H1 (cell line): ENCODE results near the gene BACE2. TPM values are rescaled to one million over a fixed set of nuclear protein-coding genes. Genes with fewer than 3 reads are reported as not detected.

Source experiments
- CTCF ChIA-PET: fragments of 300-600 bp; sonication (Branson Sonifier 250); formaldehyde crosslinking; loops from one replicate; lab custom pipeline; 2021; ENCODE audit not compliant: partially characterized antibody; lab: Charles Lee
- POLR2A ChIA-PET: fragments of 300-600 bp; sonication (Branson Sonifier 250); formaldehyde crosslinking; loops from one replicate; lab custom pipeline; 2021; ENCODE audit warnings: inconsistent platforms; ENCODE audit not compliant: partially characterized antibody; lab: Charles Lee
- DNase-seq, 2 experiments: peaks; one replicate each; pipeline versions ENCODE4 v3.0.0 to v3.0.0-alpha.2; 2010 to 2022; ENCODE audit warnings: low spot score in 2 of 2, low read depth in 1 of 2, mixed read lengths in 1 of 2
- FAIRE-seq: peaks from 2 replicates; lab custom pipeline; 2011; peaks lifted over from hg19 to GRCh38; lab: Jason Lieb, UNC
- H2AFZ ChIP-seq: 2 replicates; pipeline ENCODE4 v1.8.1; 2012; ENCODE audit warnings: low read length, inconsistent platforms
- H2AK5ac ChIP-seq: 2 replicates; pipeline ENCODE4 v1.6.1; 2013; ENCODE audit warnings: low read depth, low read length
- H2BK120ac ChIP-seq: replicated peaks from 2 replicates; pipeline ENCODE3; 2013; ENCODE audit warnings: low read depth, low read length, inconsistent platforms
- H2BK12ac ChIP-seq: 2 replicates; pipeline ENCODE4 v1.6.1; 2013; ENCODE audit warnings: low read depth, low read length
- H2BK15ac ChIP-seq: 2 replicates; pipeline ENCODE4 v1.6.1; 2013; ENCODE audit warnings: low read length
- H2BK20ac ChIP-seq: 2 replicates; pipeline ENCODE4 v1.6.1; 2013; ENCODE audit warnings: low read length
- H2BK5ac ChIP-seq: 2 replicates; pipeline ENCODE4 v1.6.1; 2013; ENCODE audit warnings: low read depth, low read length
- H3K14ac ChIP-seq: 2 replicates; pipeline ENCODE4 v1.6.1; 2013; ENCODE audit warnings: inconsistent platforms; ENCODE audit not compliant: insufficient read length
- H3K18ac ChIP-seq: 2 replicates; pipeline ENCODE4 v1.6.1; 2013; ENCODE audit warnings: low read length; ENCODE audit errors: extremely low read depth
- H3K23ac ChIP-seq: 2 replicates; pipeline ENCODE4 v1.6.1; 2013; ENCODE audit warnings: inconsistent platforms; ENCODE audit not compliant: insufficient read length
- H3K23me2 ChIP-seq: 2 replicates; pipeline ENCODE4 v1.6.1; 2013; ENCODE audit warnings: low read depth, low read length
- H3K27ac ChIP-seq: 2 replicates; pipeline ENCODE4 v1.6.1; 2011; ENCODE audit warnings: low read depth, low read length, inconsistent platforms
- H3K27me3 ChIP-seq, 4 experiments: replicated peaks in 1 of 4; 1 replicate in 1 of 4; 2 replicates in 3 of 4; pipeline versions ENCODE4 v1.6.1 to v1.8.1; 2011 to 2013; ENCODE audit warnings: low read length in 3 of 4, mild to moderate bottlenecking in 3 of 4, inconsistent platforms in 2 of 4, mixed read lengths in 2 of 4, moderate library complexity in 1 of 4; ENCODE audit not compliant: control insufficient read depth in 3 of 4, insufficient read depth in 3 of 4; ENCODE audit errors: extremely low read depth in 1 of 4
- H3K36me3 ChIP-seq, 4 experiments: 2 replicates each; pipeline versions ENCODE4 v1.6.1 to v1.8.1; 2011 to 2013; ENCODE audit warnings: mild to moderate bottlenecking in 4 of 4, low read length in 3 of 4, moderate library complexity in 2 of 4, control low read depth in 1 of 4, inconsistent platforms in 1 of 4; ENCODE audit not compliant: insufficient read depth in 4 of 4, control insufficient read depth in 2 of 4
- H3K4ac ChIP-seq: replicated peaks from 2 replicates; pipeline ENCODE3; 2013; ENCODE audit warnings: low read length, low read depth, mixed read lengths, inconsistent platforms; ENCODE audit not compliant: insufficient read length
- H3K4me1 ChIP-seq, 4 experiments: replicated peaks in 1 of 4; 1 replicate in 1 of 4; 2 replicates in 3 of 4; pipeline versions ENCODE4 v1.6.1 to v1.8.1; 2011 to 2013; ENCODE audit warnings: low read length in 3 of 4, inconsistent platforms in 2 of 4, mixed read lengths in 1 of 4; ENCODE audit not compliant: insufficient read depth in 4 of 4, control insufficient read depth in 3 of 4
- H3K4me2 ChIP-seq, 2 experiments: 2 replicates each; pipeline versions ENCODE4 v1.6.1 to v1.8.1; 2011 to 2013; ENCODE audit warnings: low read depth in 2 of 2, low read length in 2 of 2, control low read depth in 1 of 2, inconsistent platforms in 1 of 2, mild to moderate bottlenecking in 1 of 2; ENCODE audit not compliant: insufficient read depth in 1 of 2
- H3K4me3 ChIP-seq, 4 experiments: fragments of 200-600, 300-600 bp in 1 of 4; sonication (generic), shearing (Covaris generic), sonication (Bioruptor Twin) in 1 of 4; 2 replicates each; pipeline versions ENCODE4 v1.5.1 to v1.8.1; 2011 to 2016; ENCODE audit warnings: low read length in 4 of 4, low read depth in 3 of 4, control low read depth in 2 of 4, inconsistent platforms in 2 of 4, mild to moderate bottlenecking in 2 of 4, mixed read lengths in 1 of 4, moderate library complexity in 1 of 4; ENCODE audit not compliant: insufficient read depth in 2 of 4; ENCODE audit errors: extremely low read depth in 1 of 4
- H3K56ac ChIP-seq: replicated peaks from 2 replicates; pipeline ENCODE3; 2013; ENCODE audit warnings: low read depth, mild to moderate bottlenecking, mixed read lengths, low read length, inconsistent platforms; ENCODE audit not compliant: insufficient read length
- H3K79me1 ChIP-seq: 2 replicates; pipeline ENCODE4 v1.6.1; 2013; ENCODE audit warnings: low read depth, low read length, control low read depth
- H3K79me2 ChIP-seq, 2 experiments: 2 replicates each; pipeline versions ENCODE4 v1.6.1 to v1.8.1; 2012 to 2013; ENCODE audit warnings: low read length in 2 of 2, mild to moderate bottlenecking in 2 of 2, inconsistent platforms in 1 of 2; ENCODE audit not compliant: insufficient read depth in 2 of 2, control insufficient read depth in 1 of 2
- H3K9ac ChIP-seq, 4 experiments: replicated peaks in 1 of 4; 1 replicate in 1 of 4; 2 replicates in 3 of 4; pipeline versions ENCODE4 v1.6.1 to v1.8.1; 2011 to 2013; ENCODE audit warnings: low read depth in 3 of 4, low read length in 3 of 4, control low read depth in 2 of 4, mild to moderate bottlenecking in 2 of 4, moderate library complexity in 2 of 4, inconsistent platforms in 1 of 4; ENCODE audit errors: extremely low read depth in 1 of 4
- H3K9me3 ChIP-seq, 2 experiments: 2 replicates each; pipeline versions ENCODE4 v1.6.1 to v1.8.1; 2012 to 2013; ENCODE audit warnings: mild to moderate bottlenecking in 2 of 2, moderate library complexity in 2 of 2, control low read depth in 1 of 2, inconsistent platforms in 1 of 2, low read depth in 1 of 2, low read length in 1 of 2, mixed read lengths in 1 of 2; ENCODE audit not compliant: insufficient read depth in 2 of 2
- H4K20me1 ChIP-seq, 2 experiments: replicated peaks in 1 of 2; 2 replicates each; pipeline versions ENCODE3 to v1.8.1; 2011 to 2013; ENCODE audit warnings: inconsistent platforms in 2 of 2, low read length in 2 of 2, mild to moderate bottlenecking in 1 of 2; ENCODE audit not compliant: insufficient read depth in 2 of 2, control insufficient read depth in 1 of 2
- H4K5ac ChIP-seq: 2 replicates; pipeline ENCODE4 v1.6.1; 2013; ENCODE audit warnings: low read length, low read depth, mixed read lengths, inconsistent platforms; ENCODE audit not compliant: insufficient read length
- H4K8ac ChIP-seq: 2 replicates; pipeline ENCODE4 v1.8.0; 2013; ENCODE audit warnings: mild to moderate bottlenecking, moderate library complexity, low read length, inconsistent platforms; ENCODE audit not compliant: insufficient read depth; ENCODE audit errors: extremely low read depth
- H4K91ac ChIP-seq: replicated peaks from 2 replicates; pipeline ENCODE3; 2013; ENCODE audit warnings: low read length, mixed read lengths, inconsistent platforms; ENCODE audit not compliant: insufficient read length
- SP2 ChIP-seq: IDR thresholded peaks from 2 replicates; pipeline ENCODE4 v1.6.1; 2012; ENCODE audit warnings: mild to moderate bottlenecking, low read length, inconsistent platforms
- WGBS, 2 experiments: shearing (Covaris generic) in 1 of 2; methylation state at CpG; one replicate each; pipeline versions ENCODE4 v1.1.6 to v1.1.7; 2013 to 2015; ENCODE audit warnings: low lambda C conversion rate in 2 of 2, mixed read lengths in 2 of 2, inconsistent platforms in 1 of 2, low coverage in 1 of 2, missing lambda C conversion rate in 1 of 2; ENCODE audit not compliant: insufficient replicate concordance in 2 of 2, insufficient coverage in 1 of 2, insufficient read length in 1 of 2; ENCODE audit errors: extremely low coverage in 1 of 2, missing lambda C conversion rate in 1 of 2; 5-methylcytosine and 5-hydroxymethylcytosine counted together
- polyA plus RNA-seq, 7 experiments: library from polyadenylated mRNA; depleted of rRNA in 3 of 7; stranded (reverse) in 5 of 7; unstranded in 2 of 7; fragments of >200 nt in 5 of 7; fragments of 200-250 nt in 2 of 7; gene quantifications; 1 replicate in 5 of 7; 2 replicates in 1 of 7; 4 replicates in 1 of 7; pipeline versions ENCODE4 v1.2.1 to v1.2.3, GENCODE V29; 2011 to 2013; ENCODE audit warnings: missing spikeins in 2 of 7, mixed read lengths in 2 of 7
- total RNA-seq: library from RNA; stranded (reverse); fragmentation: NEBNext Ultra II Directional; extraction: Animal tissue kit (Norgen Biotek cat#: 25700); gene quantifications from 2 replicates; pipeline ENCODE4 v1.2.1, GENCODE V29; 2021

BACE2 gene
- total and polyA plus RNA-seq, 2 of the 8 experiments (the other 6 are each of a cell fraction or from before 2014, with no cell fraction given), result 8.1 to 10.9 TPM

- H3K9me3 ChIP-seq, result no peaks in the 10 kb centered on the region
- no peak overlapping the region for H2BK15ac ChIP-seq
- H2BK12ac ChIP-seq, result no peak overlapping the region
- H3K23ac ChIP-seq, result no peak overlapping the region
- H4K8ac ChIP-seq, result no peak overlapping the region
- no peak overlapping the region for H2BK20ac ChIP-seq
- no peak overlapping the region for H3K27ac ChIP-seq
- no peaks in the 10 kb centered on the region for H3K4me1 ChIP-seq
- no peaks in the 10 kb centered on the region for H3K36me3 ChIP-seq
- H4K91ac ChIP-seq, result no peak overlapping the region
- H3K4me3 ChIP-seq, result no peak overlapping the region
- no peak overlapping the region for H3K14ac ChIP-seq
- no peak overlapping the region for H2BK120ac ChIP-seq
- POLR2A ChIA-PET, result no interaction called here
- H3K4ac ChIP-seq, result no peak overlapping the region
- CTCF ChIA-PET, result interaction anchor here (0.7 to 1.5 kb wide), 4 partner anchors 55 to 132 kb away, joined by 3 to 4 read pairs (median 3); no protein-coding TSS in a partner anchor
- no peak for TF ChIP-seq SP2
- H2BK5ac ChIP-seq, result no peak overlapping the region
- FAIRE-seq (no peak), DNase-seq (no peak)
- H2AK5ac ChIP-seq, result no peak overlapping the region
- no peaks in the 10 kb centered on the region for H4K20me1 ChIP-seq
- no peaks in the 10 kb centered on the region for H3K27me3 ChIP-seq
- 93% methylated on average over 9 of the region's 9 CpGs; no CpG with 5 or more reads in 1 of the 2 experiments for WGBS, 2 experiments
- H3K9ac ChIP-seq, result no peak overlapping the region
- no peak overlapping the region for H2AFZ ChIP-seq
- no peak overlapping the region for H3K56ac ChIP-seq
- H3K23me2 ChIP-seq, result no peaks in the 10 kb centered on the region
- H3K79me2 ChIP-seq, result no peaks in the 10 kb centered on the region
- H3K18ac ChIP-seq, result no peak overlapping the region
- no peaks in the 10 kb centered on the region for H3K79me1 ChIP-seq
- H4K5ac ChIP-seq, result no peak overlapping the region
- H3K4me2 ChIP-seq, result no peak overlapping the region
These were observed 59.5 kb downstream of the BACE2 start for GRCh38 chr21:41227357-41228005.
